Ureter (tissue), 1 donor: ENCODE measurements around the gene SLC24A4. TPM values are rescaled to one million over a fixed set of nuclear protein-coding genes. Genes with fewer than 3 reads are reported as not detected.

Experiments
- DNase-seq: peaks from one replicate; pipeline ENCODE4 v3.0.0-alpha.2; 2020; ENCODE audit warnings: low spot score
- total RNA-seq: library from RNA; stranded (reverse); gene quantifications from one replicate; pipeline ENCODE4 v1.2.4, GENCODE V29; 2023
- donor health status: DM: yes; HTN: yes; CAD: no.

SLC24A4 gene
- total RNA-seq, 1 donor from 2014 or later, result 0.75 TPM

DNA sequence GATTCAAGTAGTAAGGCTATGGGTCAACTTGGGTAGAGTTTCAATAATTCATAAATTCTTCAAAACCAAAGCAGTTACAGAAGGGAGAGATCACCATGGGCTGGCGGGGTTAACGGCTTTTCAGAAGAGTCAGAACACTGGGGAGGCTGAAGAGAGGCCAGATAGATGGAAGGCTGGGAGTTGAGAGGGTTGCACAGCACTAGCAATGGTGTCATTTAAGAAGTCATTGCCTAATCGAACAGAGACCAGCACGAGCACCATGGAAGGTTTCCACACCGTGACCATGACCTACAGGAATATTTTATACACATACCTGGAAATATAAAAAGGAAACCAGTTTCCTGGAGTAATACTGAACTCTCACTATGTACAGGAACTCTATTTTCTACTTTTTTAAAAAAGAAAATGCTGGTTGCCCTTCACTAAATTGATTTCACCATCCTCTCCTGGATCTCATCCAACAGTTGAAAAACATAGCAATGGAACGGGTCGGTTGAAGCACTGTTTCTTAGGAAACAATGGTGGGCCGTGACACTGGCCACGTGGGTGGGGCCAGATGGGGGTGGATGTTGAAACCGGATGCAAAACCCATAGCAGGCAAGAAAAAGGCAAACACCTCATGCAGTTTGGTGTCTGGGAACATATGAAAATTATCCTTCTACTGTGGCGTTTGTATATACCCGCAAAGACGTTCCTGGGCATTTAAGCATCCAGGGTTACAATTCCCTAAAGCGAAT is 152.7 kb downstream of the SLC24A4 start:
- DNase-seq, result peak; percentile 65

DNA sequence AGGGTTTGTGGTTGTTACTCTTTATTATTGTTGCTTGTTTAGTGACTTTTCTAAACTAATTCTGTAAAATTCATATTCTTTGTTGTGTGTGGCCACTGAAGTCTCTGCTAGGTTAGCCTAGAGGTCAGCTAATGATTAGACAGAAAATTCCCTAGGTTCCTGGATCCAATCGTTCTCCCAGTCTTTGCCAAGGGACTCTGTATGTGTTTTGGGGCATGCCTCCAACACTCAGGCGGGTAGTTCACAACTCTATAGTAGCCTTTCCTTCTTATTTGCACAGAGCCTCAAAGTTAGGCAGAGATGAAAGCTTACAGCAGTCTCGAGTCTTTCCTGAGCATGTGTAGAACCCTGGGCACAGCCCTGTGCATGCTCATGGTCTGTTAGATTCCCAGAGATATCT is 157.9 kb downstream of the SLC24A4 start:
- DNase-seq, result peak; percentile 19

DNA sequence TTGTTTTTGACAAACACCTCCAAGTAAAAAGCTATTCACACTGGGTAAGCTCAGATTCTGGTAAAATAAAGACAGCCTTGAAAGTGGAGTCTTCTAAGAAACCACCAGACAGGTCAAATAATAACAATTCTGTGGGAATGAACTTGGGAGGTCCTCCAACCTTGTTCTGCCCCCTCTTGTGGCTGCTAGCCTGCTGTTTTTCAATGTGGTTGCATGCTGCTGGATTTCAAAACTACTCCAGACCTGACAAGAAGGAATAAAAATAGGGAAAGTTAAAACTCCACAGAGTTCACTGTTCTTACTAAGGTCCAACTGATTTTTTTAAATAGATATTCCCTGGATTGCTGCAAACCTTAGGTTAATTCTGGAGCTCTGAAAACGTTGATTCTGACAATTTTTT is 158.4 kb downstream of the SLC24A4 start:
- DNase-seq, result no peak

DNA sequence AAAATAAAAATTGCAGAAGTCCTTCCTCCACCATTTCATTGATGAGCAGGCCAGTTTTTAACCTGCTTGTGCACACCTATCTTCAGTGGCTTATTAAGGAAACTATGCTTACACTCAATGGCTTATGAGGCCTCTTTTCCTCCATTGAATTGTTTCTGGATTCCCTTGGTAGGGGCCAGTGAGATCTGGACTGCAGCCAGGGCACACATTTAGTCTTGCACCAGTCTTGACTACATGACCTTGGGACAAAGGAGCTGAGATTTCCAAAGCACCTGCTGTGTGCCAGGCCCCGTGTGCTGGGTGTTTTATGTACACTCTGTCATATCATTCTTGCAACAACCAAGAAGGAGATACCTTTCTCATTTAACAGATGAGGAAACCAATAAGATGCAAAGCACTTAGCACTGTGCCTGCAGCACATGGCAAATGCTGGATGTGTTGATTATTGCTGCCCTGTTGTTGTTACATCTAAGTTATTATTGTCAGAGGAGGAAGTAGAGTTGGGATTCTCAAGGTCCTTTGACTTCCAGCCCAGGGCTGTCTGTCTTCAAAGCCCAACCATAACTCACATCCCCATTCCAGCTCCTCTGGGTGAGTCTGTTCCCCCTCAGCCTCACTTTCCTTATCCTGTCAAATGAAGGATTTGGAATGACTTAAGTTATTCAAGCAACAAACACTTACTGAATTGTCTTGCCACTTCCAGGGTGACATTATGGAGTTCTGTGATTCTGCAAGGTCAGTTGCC is 159.0 kb downstream of the SLC24A4 start:
- DNase-seq, result peak; percentile 13

DNA sequence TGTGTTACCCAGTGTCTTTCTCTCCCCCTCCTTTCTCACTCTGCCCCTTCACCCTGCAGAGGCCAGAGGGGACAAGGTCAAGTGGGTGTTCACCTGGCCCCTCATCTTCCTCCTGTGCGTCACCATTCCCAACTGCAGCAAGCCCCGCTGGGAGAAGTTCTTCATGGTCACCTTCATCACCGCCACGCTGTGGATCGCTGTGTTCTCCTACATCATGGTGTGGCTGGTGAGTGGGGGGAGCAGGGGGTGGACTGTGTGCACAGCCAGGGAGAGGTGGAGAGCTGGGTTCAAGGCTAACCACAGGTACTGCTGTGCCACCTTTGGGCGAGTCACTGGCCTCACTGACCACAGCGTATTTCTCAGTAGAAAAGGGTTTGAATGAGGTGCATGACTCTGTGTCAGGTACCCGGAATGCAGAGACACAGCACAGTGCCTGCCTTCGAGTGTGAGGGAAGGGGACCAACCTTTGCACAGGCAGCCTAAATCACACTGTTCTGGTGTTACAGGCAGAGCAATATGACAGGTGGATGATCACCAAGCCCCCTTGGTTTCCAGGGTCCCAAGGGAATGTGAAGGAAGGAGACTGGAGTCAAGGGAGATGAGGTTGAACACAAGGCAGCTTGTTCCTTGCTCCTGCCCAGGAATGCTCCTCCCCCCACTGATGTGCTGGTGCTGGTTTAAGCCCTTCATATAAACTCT is 159.8 kb downstream of the SLC24A4 start:
- DNase-seq, result peak; percentile 32

DNA sequence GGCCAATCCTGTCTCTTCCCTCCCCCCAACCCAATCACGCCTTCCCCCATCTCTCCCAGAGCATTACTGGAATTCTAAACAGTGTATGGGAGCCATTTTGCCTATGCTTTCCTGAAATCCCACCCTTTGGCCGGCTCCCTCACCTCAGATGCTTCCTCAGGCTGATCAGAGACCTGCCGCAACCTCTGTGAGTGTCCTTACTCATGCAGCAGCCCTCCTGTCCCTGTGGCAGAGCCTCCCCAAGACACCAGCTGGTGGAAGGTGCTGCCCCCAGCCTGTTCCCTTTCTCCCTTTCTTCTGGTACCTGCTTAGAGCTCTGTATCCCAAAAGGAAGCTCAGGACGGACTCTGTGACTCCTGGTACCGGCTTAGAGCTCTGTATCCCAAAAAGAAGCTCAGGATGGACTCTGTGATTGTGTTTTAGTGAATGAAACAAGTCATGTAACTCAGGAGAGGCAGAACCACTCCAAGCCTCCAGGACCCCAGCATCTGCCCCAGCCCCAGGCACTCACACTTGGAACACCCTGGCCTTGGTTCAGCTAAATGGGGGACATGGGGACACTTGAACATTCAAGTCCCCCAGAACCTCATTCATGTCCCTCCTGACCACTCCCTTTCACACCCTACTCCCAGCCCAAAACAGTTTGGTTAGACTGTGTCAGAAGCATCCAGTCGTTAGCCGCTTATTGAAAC is 161.3 kb downstream of the SLC24A4 start:
- no peak for DNase-seq

DNA sequence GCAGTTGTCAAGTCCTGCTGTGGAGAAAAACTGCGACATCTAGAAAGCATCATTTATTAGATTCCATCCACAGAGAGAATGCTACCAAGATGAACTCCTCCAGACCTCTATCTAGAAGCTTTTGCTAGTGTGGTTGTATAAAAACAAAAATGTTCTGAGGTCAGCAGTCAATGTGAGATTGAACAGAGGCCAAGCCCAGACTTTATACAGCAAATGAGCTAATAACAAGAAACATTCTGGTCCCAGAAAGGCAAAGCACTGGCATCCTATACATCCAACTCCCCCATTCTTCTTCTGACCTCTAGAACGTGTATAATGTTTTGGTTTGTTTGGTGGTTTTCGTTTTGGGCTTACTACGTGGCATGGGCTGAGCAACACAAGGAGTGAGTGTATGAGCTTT is 163.9 kb downstream of the SLC24A4 start:
- DNase-seq, result no peak

DNA sequence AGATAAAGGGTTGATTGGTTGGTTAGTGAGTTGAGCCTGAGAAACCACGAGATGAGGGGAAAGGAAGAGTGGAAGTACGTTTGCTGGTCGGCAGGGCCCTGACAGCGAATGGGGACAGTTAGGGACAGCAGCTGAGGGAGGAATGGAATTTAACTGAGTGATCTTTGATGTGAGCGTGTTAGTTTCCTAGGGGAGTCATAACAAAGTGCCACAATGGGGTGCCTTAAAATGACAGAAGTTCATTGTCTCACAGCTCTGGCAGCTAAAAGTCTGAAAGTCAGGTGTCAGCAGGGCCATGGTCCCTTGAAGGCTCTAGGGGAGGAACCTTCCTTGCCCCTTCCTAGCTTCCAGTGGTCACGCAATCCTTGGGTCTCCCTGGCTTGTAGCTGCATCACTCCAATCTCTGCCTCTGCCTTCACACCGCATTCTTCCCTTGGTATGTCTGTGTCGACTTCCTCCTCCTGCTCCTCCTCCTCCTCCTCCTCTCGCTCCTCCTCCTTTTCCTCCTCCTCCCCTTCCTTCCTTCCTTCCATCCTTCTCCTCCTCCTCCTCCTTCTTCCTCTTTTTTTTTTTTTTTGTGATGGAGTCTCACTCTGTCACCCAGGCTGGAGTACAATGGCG is 164.7 kb downstream of the SLC24A4 start:
- DNase-seq, result no peak

DNA sequence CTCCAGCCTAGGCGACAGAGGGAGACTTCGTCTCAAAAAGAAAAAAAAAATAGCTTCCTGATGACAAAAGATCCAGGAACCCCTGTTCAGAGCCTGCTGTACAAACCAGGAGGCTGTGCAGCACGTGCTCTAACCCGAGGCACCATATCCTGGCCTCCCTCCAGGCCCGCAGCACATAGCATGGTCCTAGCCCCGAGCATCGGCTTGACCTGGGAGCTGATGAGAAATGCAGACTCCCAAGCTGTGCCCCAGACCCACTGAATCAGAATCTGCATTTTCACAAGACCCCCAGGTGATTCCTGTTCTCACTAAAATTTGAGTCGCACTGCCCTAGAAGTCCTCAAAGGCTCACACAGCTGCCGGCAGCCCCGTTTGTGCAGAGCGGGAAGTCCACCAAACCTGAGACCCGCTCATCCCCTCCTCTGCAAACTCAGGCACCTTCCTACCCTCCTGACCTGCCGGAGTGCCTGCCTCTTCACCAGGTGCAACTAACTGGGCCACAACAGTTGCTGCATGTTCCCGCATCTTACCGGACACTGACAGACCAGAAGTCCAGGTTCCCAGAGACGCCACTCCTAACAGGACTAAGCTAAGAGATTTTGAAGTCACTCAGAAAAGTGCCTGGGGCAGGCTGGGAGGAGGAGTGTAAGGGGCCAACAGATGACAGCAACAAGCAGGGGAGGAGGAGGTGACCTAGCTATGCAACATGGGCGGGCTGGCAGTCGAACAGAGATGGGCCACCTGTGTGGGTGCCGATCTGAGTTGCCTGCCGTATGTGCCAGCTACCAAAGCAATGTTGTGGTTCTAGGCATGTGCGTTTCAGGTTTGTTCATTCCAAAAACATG is 166.7 kb downstream of the SLC24A4 start:
- DNase-seq, result no peak

DNA sequence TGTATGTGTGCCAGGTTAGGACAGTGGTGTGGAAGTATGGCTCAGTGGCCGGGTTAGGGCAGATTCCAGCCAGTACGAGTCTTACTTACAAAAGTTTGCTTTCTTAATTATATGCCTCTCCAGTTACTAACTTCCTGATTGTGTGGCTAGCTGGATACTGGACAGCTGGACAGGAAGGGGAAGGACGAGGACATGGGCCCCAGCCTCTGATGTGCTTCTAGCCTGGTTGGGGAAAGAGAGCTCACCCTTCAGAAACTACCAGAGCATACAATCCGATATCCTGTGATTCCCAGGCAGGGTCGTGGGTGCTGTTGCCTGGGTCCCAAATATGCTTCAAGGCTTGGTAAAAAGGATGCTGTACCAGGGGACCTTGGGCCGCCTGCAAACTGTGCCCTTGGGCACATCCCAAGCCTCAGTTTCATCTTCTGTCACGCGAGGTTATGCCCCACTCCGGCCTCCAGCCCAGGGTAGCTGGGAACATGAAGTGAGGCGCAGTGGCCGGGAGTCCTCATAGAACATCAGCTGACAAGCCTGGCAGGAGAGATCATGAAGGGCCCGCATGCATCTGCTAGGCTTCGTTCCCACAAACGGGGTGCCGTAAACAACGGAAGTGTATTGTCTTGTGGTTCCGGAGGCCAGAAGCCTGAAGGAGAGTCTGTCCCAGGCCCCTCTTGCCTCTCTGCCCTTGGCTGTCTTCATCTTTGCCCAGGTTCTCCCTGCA is 167.4 kb downstream of the SLC24A4 start:
- no peak for DNase-seq

DNA sequence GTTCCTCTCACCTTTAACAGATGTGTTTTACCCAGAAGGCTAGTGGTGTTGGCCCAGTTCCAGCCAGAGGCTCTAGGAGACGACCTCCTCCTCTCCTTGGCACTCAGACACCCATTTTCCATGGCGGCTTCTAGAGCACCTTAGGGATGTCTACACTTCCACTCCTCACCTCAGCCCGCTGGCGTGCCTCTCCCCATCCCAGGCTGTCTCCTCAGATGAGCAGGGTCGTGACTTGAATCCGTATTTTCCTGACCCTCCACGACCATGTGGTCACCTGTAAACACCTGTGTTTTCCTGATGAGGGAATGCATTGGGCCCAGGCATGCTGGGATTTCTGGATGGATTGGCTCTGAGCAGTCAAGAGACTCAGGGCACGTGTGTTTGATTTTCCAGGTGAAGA is 168.8 kb downstream of the SLC24A4 start:
- no peak for DNase-seq

DNA sequence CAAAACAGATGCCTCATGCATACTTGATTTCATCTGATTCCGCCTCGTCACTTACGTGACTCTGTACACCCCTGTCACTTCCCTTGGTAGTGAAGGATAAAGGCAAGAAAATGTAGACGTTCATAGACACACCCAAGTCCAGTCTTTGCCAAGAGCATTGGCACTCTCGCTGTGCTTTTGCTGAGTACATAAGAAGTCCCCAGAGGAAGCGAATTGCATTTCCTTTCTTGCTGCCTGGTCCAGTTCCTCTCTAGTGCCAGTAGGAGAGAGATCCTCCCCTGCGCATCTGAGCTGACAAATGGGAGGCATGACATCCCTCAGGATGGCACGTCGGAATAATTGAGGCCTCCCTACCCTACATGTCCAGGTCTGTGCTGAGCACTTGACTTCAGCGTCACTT is 169.3 kb downstream of the SLC24A4 start:
- DNase-seq, result peak; percentile 37

DNA sequence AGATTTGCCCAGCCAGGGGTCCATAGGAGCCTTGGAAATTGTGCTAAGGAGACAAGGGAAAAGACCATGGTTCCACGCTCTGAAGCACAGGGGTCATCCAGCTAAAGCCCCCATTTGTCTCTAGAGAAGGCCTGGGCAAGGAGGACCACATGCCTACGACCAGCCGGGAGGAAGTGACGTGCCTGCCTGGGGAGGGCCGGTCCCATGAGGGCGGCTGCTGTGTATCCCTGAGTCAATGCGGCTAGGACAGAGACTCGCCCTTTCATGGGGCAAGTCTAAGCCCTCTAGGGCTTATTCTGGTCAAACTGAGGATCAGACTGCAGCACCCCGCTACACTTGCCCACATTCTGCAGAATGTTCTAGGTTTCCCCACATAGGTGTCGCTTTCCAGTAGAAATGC is 170.1 kb downstream of the SLC24A4 start:
- peak; percentile 26 for DNase-seq

DNA sequence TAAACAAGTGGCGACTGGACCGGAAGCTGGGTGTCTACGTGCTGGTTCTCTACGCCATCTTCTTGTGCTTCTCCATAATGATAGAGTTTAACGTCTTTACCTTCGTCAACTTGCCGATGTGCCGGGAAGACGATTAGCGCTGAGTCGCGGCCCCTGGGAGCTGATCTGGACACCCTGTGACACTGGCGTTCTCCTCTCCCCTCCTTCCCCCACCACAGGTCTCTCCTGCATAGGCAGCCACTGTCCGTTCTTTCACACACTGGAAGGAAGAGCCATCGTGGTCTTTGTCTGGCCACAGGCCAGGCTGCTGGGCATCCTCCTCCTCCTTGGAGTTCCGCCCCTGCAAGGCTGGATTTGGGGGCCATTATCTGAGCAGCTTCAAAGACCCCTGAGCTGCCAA is 170.5 kb downstream of the SLC24A4 start:
- DNase-seq, result peak; percentile 32

DNA sequence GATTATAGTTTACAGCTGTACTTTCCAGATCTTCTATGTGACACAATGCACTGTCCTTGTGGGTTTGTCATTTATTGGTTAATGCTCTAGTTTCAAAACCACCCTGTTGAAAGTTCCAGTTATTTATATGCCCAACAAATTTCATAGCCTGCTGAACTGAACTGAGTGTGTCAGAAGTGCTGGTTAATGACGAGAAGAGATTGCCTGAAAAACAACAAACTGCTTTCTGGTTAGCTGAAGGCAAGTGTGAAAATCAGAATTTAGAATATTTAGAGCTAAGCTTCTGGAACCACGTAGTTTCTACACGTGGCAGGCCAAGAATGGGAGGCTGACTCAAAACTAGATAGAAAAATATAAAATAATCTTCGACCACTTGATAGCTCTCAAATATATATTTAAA is 171.5 kb downstream of the SLC24A4 start:
- DNase-seq, result no peak

DNA sequence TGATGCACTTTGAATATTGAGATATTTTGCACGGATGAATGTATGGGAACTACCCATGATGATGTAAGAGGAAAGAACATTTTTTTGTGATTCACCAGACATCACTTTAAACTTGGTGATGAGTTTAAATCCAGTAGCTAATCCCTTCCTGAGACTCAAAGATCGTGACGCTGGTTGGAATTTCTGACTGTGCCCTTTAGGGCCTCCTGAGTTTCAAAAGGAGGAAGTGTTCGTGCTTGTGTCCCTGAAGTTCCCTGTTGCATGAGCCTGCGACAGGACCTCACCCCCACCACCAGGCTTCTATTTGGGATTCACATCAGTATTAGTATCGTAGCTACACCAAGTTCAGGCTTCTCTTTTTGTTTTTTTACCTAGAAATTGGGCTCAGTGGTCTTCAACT is 172.1 kb downstream of the SLC24A4 start:
- DNase-seq, result peak; percentile 33

DNA sequence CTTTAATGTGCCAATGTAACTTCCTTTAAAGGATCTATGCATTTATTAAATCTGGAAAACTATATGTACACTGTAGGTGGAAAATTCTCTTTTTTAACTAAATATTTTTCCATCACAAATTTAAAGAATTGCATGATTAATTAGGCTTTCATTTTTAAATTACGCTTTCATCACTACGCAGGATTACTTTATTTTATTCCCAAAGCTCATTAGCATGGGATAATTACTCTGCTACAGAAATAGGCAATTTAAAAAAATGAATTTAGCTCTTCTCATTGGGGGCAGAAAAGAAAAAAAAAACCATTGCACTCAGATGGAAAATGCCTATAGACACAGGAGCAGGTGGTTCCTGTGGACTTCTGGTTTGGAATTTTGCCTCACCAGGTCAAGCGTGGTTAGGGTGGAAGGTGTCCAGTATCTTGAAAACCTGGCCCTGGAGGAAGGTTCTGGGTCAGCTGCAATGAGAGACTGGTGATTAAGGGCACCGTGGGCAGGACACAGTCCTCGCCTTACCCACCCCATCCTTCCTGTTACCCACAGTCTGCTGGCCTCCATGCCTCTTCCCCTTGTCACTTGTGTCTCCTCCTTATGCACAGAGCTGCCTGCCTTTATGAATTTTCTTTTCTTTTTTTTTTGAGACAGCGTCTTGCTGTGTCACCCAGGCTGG is 173.4 kb downstream of the SLC24A4 start:
- peak; percentile 12 for DNase-seq

DNA sequence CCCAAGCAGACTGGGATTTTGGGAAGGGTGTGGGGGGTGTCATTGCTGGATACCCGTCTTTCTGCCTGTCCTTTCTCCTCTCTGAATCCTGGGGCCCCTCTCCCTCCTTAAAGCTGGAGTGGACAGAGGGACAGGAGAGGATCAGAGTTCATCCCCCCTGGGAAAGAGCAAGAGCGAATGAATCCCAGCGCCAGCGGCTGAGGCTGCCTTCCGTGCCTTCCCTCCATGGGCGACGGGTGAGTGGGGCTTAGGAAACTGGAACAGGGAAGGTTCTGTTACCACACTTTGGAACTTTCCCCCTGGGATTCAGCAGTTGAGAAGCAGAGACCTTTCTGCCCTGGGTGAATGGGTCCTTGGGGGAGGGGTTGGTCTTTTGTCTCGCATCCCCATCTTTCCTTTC is 174.4 kb downstream of the SLC24A4 start:
- peak; percentile 34 for DNase-seq

DNA sequence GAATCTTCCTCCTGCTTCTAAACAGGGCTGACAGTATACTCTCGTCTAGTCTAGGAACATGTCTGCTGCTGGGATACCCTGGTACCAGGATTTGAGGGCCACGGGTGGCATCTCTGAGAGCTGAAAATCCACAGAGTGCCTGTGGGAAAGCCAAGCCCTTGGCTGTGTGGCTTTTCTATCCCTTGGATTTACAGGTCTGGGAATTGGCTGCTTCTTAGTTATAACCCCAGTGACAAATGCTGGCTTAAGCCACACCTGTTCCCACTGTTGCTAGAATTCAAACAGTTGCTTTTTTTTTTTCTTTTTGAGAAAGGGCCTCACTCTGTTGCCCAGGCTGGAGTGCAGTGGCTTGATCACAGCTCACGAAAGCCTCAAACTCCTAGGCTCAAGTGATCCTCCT is 176.3 kb downstream of the SLC24A4 start:
- DNase-seq, result no peak
